ENCODE results near the gene VPS4A.
"Not testable (repeated sequence)": the region's sequence is repeated elsewhere in the genome, so short reads cannot be mapped to it uniquely, and the experiment has no call there.

Gene VPS4A

DNA sequence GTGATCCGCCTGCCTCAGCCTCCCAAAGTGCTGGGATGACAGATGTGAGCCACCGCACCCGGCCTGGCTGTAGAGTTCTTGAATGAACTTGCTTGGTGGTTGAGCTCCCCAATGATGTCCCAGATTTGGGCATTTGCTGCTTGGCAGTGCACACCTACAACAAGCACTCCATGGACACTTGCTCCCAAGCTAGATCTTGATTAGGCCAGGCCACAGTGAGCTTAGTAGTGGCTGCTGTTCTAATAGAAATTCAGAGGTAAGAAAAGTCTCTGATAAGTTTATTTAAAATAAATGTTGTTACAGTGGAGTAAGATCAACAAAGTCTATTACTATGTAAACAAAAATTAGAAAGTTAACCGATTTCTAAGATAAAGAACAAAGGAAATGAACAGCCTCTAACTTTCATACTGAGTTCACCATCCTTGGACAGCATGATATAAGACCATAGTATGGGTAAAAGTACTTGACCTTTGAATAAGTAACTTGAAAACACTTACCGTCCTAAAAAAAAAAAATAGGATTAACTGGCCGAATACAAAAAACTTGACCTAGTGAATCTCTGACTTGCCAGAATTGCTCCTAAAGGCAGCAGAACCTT is 39.5 kb downstream of the VPS4A start:
- no peaks in the 10 kb centered on the region for H3K9me3 ChIP-seq (ENCODE audit: control insufficient read depth, low read depth, low read length)
- H3K27me3 ChIP-seq (ENCODE audit: control insufficient read depth, insufficient read depth, low read length) = no peaks in the 10 kb centered on the region
- H3K36me3 ChIP-seq (ENCODE audit: control insufficient read depth, low read depth, low read length) = peaks cover 4% of the 10 kb centered on the region
- no peak overlapping the region for H3K9ac ChIP-seq (ENCODE audit: low read length)
- H3K27ac ChIP-seq (ENCODE audit: low read length) = no peak overlapping the region
- no peaks in the 10 kb centered on the region for H3K4me1 ChIP-seq (ENCODE audit: control insufficient read depth, low read depth, low read length)
- no peak overlapping the region for H3K4me3 ChIP-seq (ENCODE audit: low read length)

DNA sequence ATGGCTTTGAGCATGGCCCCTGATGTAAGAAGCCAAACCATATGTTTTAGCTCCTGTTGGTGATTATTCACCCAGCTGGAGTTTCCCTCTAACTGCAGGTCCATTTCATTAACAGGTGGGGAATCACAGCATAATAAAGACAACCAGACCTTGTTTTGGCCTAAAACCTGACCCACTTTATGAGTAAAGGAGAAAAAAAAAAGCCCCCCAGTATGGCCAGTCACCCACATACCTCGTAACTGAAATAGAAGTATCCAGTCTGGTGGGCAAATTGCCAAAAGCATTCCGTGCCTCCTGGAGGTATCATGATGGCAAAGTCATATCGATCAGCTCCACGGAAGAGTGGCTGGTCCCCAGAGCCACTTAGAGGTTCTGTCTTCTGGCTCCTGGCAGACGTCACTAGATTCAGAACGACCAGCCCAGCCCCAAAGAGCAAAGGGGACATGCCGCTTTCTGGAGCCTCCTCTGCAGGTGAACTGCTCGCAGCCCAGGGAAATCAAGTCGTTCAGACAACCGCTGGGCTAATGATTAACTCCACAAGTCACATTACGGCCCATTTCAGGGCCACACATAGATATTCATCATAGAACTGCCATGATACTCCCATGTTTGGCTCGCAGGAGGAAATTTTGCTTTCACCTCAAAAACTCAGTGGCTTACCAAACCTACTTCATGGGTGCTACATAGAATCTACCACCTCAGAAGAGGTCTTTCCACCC is 40.3 kb downstream of the VPS4A start, which contains the start of gene TMED6:
TSS of gene TMED6 (minus strand) at position 478 of the 719 bp plus-strand sequence. CDS start at position 445, 33 bp downstream.
- Histone ChIP-seq H3K27ac (ENCODE audit: low read length) (no peak within 1 kb of the TSS), H3K4me3 (ENCODE audit: low read length) (no peak within 1 kb of the TSS), H3K27me3 (ENCODE audit: control insufficient read depth, insufficient read depth, low read length) (no peaks in the 10 kb centered on the region), H3K9ac (ENCODE audit: low read length) (no peak within 1 kb of the TSS), H3K36me3 (ENCODE audit: control insufficient read depth, low read depth, low read length) (no peaks in the 10 kb centered on the region), H3K9me3 (ENCODE audit: control insufficient read depth, low read depth, low read length) (no peaks in the 10 kb centered on the region), H3K4me1 (ENCODE audit: control insufficient read depth, low read depth, low read length) (no peaks in the 10 kb centered on the region)

DNA sequence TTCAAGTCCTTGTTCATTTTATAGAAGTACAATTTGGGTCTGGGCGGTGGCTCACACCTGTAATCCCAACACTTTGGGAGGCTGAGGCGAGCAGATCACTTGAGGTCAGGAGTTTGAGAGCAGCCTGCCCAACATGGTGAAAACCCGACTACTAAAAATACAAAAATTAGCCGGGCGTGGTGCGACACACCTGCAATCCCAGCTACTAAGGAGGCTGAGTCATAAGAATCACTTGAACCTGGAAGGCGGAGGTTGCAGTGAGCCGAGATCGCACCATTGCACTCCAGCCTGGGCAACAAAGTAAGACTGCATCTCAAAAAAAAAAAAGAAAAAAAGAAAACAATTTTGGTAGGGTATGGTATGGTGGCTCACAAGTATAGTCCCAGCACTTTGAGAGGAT is 48.9 kb downstream of the VPS4A start:
- H3K27me3 ChIP-seq (ENCODE audit: control insufficient read depth, insufficient read depth, low read length); H3K4me1 ChIP-seq (ENCODE audit: control insufficient read depth, low read depth, low read length); H3K9me3 ChIP-seq (ENCODE audit: control insufficient read depth, low read depth, low read length); H3K4me3 ChIP-seq (ENCODE audit: low read length); H3K27ac ChIP-seq (ENCODE audit: low read length); H3K36me3 ChIP-seq (ENCODE audit: control insufficient read depth, low read depth, low read length); H3K9ac ChIP-seq (ENCODE audit: low read length): not testable (repeated sequence)

DNA sequence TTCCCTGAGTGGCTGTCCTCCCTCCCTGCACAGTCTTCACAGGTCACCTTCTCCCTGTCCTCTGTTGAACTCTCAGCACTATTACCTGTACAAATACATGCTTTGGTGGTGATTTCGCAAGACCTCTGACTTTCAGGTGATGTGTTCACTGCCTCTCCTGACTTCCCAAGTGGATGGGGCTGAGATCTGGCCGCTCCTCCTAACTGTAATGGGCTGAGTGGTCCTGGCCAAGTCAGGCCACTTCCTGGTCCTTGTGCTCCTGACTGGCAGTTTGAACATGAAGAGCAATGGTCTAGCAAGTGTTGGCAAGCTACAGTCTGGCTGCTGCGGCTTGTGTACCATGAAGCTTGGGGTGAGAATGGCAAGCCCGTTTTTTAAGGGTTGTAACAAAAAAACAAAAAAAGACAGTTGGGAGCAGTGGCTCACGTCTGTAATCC is 52.1 kb downstream of the VPS4A start:
- no peak overlapping the region for H3K9ac ChIP-seq (ENCODE audit: low read length)
- no peaks in the 10 kb centered on the region for H3K27me3 ChIP-seq (ENCODE audit: control insufficient read depth, insufficient read depth, low read length)
- H3K4me1 ChIP-seq (ENCODE audit: control insufficient read depth, low read depth, low read length) = no peaks in the 10 kb centered on the region
- H3K4me3 ChIP-seq (ENCODE audit: low read length) = no peak overlapping the region
- H3K36me3 ChIP-seq (ENCODE audit: control insufficient read depth, low read depth, low read length) = peaks cover 34% of the 10 kb centered on the region
- no peak overlapping the region for H3K27ac ChIP-seq (ENCODE audit: low read length)
- no peaks in the 10 kb centered on the region for H3K9me3 ChIP-seq (ENCODE audit: control insufficient read depth, low read depth, low read length)

DNA sequence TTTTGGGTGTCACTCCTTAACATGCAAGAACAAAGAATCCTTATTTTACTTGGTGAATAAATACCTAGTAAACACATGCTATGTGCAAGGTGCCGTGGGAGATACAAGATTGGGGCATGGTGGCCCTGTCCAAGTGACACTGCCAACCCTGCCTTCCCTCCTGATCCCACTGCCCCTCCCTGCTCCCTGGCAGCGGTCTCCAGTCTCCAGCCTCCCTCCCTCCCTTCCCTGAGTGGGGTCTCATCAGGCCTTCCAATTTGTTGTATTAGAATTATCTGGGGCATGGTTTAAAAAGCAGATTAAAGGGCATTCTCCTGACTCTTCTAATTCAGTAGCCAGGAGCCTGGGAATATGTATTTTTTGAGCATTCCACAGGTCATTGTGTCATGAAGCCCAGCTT is 52.9 kb downstream of the VPS4A start:
- no peak overlapping the region for H3K9ac ChIP-seq (ENCODE audit: low read length)
- H3K4me3 ChIP-seq (ENCODE audit: low read length) = no peak overlapping the region
- no peaks in the 10 kb centered on the region for H3K4me1 ChIP-seq (ENCODE audit: control insufficient read depth, low read depth, low read length)
- H3K36me3 ChIP-seq (ENCODE audit: control insufficient read depth, low read depth, low read length) = peaks cover 41% of the 10 kb centered on the region
- no peak overlapping the region for H3K27ac ChIP-seq (ENCODE audit: low read length)
- no peaks in the 10 kb centered on the region for H3K27me3 ChIP-seq (ENCODE audit: control insufficient read depth, insufficient read depth, low read length)
- no peaks in the 10 kb centered on the region for H3K9me3 ChIP-seq (ENCODE audit: control insufficient read depth, low read depth, low read length)

DNA sequence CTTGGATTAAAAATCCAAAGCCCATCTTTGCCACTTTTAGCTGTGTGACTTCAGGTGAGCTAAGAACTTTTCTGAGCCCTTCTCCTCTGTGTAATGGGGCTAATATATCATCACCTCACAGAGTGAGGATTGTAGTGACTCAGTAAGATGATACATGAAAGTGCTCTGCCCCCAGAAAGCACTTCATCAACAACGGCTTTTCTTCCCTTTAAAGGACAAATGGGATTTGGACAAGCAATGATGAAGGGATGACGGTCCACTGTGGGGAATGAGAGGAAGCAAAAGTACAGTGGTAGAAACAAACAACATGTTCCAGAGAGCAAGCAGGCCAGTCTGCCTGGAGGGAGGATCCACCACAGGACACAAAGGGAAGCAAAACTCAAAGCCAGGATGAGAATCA is 54.8 kb downstream of the VPS4A start:
- Histone ChIP-seq H3K27me3 (ENCODE audit: control insufficient read depth, insufficient read depth, low read length) (no peaks in the 10 kb centered on the region), H3K9ac (ENCODE audit: low read length) (no peak overlapping the region), H3K27ac (ENCODE audit: low read length) (no peak overlapping the region), H3K9me3 (ENCODE audit: control insufficient read depth, low read depth, low read length) (no peaks in the 10 kb centered on the region), H3K4me1 (ENCODE audit: control insufficient read depth, low read depth, low read length) (no peaks in the 10 kb centered on the region), H3K36me3 (ENCODE audit: control insufficient read depth, low read depth, low read length) (peaks cover 53% of the 10 kb centered on the region), H3K4me3 (ENCODE audit: low read length) (no peak overlapping the region)

DNA sequence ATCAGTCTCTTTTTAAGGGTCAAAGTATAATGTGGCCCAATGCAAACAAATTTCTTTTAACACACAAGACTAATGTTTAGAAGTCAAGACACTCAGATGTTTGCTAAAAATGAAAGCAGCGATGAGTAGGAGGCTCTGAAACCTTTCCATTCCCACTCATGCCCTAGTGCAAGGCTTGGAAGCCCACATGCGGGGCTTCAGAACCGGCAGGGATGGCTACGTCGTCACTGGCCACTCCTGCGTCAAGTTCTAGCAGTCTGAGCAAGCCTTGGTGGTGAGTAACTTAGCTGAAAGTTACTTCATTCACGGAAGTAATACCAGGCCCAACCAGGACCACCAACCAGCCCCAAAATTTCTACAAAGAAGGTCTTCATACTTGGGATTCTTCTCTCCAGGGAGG is 55.3 kb downstream of the VPS4A start:
- Histone ChIP-seq H3K27me3 (ENCODE audit: control insufficient read depth, insufficient read depth, low read length) (no peaks in the 10 kb centered on the region), H3K36me3 (ENCODE audit: control insufficient read depth, low read depth, low read length) (peaks cover 55% of the 10 kb centered on the region), H3K4me1 (ENCODE audit: control insufficient read depth, low read depth, low read length) (no peaks in the 10 kb centered on the region), H3K9me3 (ENCODE audit: control insufficient read depth, low read depth, low read length) (no peaks in the 10 kb centered on the region), H3K9ac (ENCODE audit: low read length) (no peak overlapping the region), H3K27ac (ENCODE audit: low read length) (no peak overlapping the region), H3K4me3 (ENCODE audit: low read length) (no peak overlapping the region)

DNA sequence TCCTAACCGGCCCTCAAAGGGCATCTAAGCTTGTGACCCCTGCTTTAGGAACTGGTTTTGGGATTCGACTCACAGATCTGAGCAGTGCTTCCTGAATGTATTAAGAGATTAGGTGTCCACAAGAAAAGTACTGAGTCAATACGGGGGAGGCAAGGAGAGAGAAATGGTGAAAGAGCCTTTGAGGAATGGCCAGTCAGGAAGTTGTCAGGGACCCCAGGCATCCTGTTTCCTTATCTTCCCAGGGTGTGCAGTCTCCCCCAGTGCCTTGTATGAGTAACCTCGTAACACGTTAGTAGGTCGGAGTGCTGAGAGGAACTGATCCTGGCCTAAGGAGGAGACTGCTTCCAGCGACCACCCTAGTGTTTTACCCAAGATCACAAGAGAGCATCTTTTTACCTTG is 56.8 kb downstream of the VPS4A start:
- Histone ChIP-seq H3K36me3 (ENCODE audit: control insufficient read depth, low read depth, low read length) (peaks cover 66% of the 10 kb centered on the region), H3K27ac (ENCODE audit: low read length) (no peak overlapping the region), H3K9me3 (ENCODE audit: control insufficient read depth, low read depth, low read length) (no peaks in the 10 kb centered on the region), H3K4me1 (ENCODE audit: control insufficient read depth, low read depth, low read length) (no peaks in the 10 kb centered on the region), H3K4me3 (ENCODE audit: low read length) (no peak overlapping the region), H3K27me3 (ENCODE audit: control insufficient read depth, insufficient read depth, low read length) (no peaks in the 10 kb centered on the region), H3K9ac (ENCODE audit: low read length) (no peak overlapping the region)

DNA sequence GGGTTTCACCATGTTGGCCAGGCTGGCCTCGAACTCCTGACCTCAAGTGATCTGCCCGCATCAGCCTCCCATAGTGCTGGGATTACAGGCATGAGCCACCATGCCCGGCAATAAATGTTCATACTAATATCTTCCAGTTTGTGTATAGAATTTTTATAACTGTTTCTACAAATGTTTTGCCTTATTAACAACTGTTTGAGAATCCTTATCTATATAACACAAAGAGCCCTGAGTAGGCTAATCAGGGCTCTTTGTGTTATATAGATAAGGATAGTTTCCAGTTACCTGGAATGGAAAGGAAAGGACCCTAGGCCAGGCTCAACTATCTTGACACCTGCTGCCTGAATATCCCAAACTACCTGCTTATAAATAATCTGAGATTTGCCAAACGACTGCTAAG is 57.7 kb downstream of the VPS4A start:
- Histone ChIP-seq H3K9ac (ENCODE audit: low read length) (no peak overlapping the region), H3K4me3 (ENCODE audit: low read length) (no peak overlapping the region), H3K27ac (ENCODE audit: low read length) (no peak overlapping the region), H3K36me3 (ENCODE audit: control insufficient read depth, low read depth, low read length) (peaks cover 66% of the 10 kb centered on the region), H3K27me3 (ENCODE audit: control insufficient read depth, insufficient read depth, low read length) (no peaks in the 10 kb centered on the region), H3K4me1 (ENCODE audit: control insufficient read depth, low read depth, low read length) (no peaks in the 10 kb centered on the region), H3K9me3 (ENCODE audit: control insufficient read depth, low read depth, low read length) (no peaks in the 10 kb centered on the region)

DNA sequence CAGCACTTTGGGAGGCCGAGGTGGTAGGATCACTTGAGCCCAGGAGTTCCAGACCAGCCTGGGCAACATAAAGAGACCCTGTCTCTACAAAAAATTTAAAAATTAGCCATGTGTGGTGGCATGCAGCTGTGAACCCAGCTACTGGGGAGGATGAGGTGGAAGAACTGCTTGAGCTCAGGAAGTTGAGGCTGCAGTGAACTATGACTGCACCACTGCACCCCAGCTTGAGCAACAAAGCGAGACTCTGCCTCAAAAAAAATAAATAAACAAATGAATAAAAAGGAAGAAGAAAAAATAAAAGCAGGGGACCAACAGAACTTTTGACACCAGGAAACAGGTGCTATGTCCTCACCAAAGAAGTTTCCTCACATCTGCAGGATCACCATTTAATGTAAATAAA is 60.4 kb downstream of the VPS4A start:
- H3K27ac ChIP-seq (ENCODE audit: low read length) = no peak overlapping the region
- no peaks in the 10 kb centered on the region for H3K4me1 ChIP-seq (ENCODE audit: control insufficient read depth, low read depth, low read length)
- H3K36me3 ChIP-seq (ENCODE audit: control insufficient read depth, low read depth, low read length) = peaks cover 58% of the 10 kb centered on the region
- H3K4me3 ChIP-seq (ENCODE audit: low read length) = no peak overlapping the region
- no peak overlapping the region for H3K9ac ChIP-seq (ENCODE audit: low read length)
- H3K27me3 ChIP-seq (ENCODE audit: control insufficient read depth, insufficient read depth, low read length) = no peaks in the 10 kb centered on the region
- no peaks in the 10 kb centered on the region for H3K9me3 ChIP-seq (ENCODE audit: control insufficient read depth, low read depth, low read length)

DNA sequence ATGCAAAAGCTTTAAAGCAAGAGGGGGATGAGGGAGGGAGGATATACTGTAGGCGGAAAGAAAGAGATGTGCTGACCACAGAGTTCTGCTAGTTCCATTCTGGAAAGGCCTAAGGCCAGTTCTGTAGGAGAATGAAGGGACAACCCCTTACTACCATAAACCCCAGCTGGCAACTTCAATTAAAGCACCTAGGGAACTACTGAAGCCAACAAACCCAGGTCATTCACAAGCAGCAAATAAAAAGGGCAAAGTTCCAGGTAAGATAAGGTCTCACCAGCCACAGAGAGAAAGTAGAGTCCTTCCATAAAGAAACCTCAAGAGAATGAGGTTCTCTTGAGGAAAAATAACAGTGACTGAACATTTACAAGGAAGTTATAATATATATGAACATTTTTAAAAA is 61.9 kb downstream of the VPS4A start:
- H3K36me3 ChIP-seq (ENCODE audit: control insufficient read depth, low read depth, low read length) = peaks cover 47% of the 10 kb centered on the region
- H3K4me1 ChIP-seq (ENCODE audit: control insufficient read depth, low read depth, low read length) = no peaks in the 10 kb centered on the region
- H3K4me3 ChIP-seq (ENCODE audit: low read length) = no peak overlapping the region
- H3K9ac ChIP-seq (ENCODE audit: low read length) = no peak overlapping the region
- no peak overlapping the region for H3K27ac ChIP-seq (ENCODE audit: low read length)
- H3K9me3 ChIP-seq (ENCODE audit: control insufficient read depth, low read depth, low read length) = no peaks in the 10 kb centered on the region
- H3K27me3 ChIP-seq (ENCODE audit: control insufficient read depth, insufficient read depth, low read length) = no peaks in the 10 kb centered on the region

All from iPS-18a (cell line).